CD4-positive, alpha-beta T cell treated with Interleukin-4 for 4 hours (primary cell): ENCODE measurements around the gene DCANP1.
"Not testable (repeated sequence)": the region's sequence is repeated elsewhere in the genome, so short reads cannot be mapped to it uniquely, and the experiment has no call there.

Experiments used
- DNase-seq: peaks from one replicate; pipeline ENCODE4 v3.0.0-alpha.2; 2020

DCANP1 gene, protein sequence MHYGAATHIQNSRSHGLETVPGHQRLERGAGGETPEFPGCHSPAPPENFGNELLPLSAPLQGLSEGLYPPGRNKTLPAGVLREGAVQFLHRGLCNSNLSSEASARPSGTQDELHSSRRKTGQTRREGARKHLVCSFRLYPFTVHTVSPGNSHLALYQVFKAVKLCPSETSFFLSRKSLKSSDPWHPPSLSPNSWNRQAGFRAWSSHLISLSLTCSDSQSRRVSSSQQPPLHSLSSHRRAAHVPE

DNA sequence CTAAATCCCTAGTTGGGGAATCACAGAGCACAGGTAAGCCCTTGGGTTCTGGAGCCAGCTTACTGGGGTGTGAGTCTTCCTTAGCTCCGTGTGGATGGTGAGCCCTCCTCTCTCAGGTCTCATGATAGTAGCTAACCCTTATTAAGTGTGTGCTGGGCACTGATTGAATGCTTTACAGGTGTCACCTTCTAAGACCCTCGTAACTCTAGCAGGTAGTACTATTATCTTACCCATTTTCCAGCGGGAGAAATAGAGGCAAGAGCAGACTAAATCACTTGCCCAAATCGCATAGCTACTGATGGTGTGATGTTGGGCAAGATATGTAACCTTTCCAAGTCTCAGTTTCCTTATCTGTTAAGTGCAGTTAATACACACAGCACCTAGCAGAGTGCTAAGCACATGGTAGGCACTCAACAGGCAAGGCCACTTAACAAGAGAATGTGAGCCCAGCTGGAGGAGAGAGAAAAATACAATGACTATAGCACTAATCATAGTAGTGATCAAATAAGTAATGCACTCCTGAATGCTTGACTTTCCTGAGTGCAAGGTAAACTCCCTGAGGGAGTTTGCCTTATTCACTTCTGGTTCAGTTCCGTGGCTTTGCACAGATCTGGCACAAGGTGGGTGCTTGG is at the start of gene DCANP1:
Gene DCANP1, minus strand, starts transcription at position 51 of the 632 bp plus-strand sequence. CDS start 240 bp downstream, outside the sequence.
- no peak for DNase-seq

DNA sequence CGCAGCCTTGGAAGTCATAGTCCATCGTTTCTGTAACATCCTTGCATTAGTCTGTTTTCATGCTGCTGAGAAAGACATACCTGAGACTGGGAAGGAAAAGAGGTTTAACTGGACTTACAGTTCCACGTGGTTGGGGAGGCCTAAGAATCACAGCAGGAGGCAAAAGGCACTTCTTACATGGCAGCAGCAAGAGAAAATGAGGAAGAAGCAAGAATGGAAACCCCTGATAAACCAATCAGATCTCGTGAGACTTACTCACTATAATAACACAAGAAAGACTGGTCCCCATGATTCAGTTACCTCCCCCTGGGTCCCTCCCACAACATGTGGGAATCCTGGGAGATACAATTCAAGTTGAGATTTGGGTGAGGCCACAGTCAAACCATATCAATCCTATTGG is 48.4 kb upstream of the DCANP1 start:
- not testable (repeated sequence) for DNase-seq

DNA sequence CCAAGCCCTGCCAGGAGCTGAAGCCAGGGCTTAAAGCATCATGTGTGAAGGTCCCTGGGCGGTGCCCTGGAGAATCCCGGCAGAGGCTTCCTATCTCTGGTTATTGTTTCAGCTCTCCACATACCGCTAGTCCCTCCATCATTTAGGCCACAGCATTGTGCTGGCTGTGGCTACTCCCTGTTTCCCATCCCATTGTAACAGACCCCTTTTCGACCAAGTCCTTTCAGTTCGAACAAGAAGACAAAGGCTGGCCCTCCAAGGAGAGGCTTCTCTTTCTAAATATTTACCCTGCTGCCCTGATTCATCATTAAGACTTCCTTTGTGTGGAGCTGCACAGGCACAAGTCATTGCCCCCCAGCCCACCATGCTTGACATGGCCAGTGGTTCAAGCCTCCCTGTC is 47.0 kb upstream of the DCANP1 start:
- DNase-seq: no peak

- no peak for DNase-seq
Measured at GRCh38 chr5:135493406-135494180, 46.4 kb upstream of the DCANP1 start.

GRCh38 chr5:135492319-135492626 is 45.1 kb upstream of the DCANP1 start:
- no peak for DNase-seq

- DNase-seq: no peak
Measured at GRCh38 chr5:135491552-135492318, 44.6 kb upstream of the DCANP1 start.

GRCh38 chr5:135491038-135491551 is 43.9 kb upstream of the DCANP1 start:
- DNase-seq: no peak

DNA sequence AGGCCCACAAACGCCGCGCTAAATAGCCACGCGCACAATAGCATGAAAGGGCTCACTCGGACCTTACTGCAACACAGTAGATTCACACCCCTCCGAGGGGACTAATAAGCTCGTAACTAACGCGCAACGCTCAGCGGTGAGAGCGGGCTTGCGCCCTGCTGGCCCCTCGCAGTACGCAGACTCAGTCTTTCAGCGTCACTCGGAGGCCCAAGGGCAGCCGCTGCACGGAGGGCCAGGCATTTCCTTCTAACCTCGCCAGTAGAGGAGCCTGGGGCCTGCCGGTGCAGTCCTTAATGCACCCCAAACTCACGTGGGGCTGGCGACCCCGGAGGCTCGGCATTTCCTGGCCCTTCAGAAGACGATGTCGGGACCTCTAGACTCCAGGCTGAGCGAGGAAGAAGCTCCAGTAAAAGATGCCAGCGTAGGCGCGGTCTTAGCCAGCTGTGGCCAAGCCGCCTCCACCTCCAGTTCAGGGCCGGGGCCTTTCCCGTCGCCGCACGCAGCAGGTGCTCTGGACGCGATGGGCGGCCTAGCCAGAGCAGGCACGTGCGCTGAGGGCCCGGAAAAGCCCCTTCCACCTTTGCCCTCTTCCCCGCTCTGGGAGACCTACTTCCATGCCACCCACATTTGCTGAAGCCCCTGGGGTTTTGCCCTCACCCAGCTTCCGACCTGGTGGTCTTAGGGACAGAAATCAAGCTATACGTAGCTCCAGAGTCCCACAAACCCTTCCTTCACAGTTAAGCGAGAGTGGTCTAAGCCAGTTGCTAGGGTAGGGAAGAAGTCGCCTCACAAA is 43.3 kb upstream of the DCANP1 start:
- no peak for DNase-seq

DNA sequence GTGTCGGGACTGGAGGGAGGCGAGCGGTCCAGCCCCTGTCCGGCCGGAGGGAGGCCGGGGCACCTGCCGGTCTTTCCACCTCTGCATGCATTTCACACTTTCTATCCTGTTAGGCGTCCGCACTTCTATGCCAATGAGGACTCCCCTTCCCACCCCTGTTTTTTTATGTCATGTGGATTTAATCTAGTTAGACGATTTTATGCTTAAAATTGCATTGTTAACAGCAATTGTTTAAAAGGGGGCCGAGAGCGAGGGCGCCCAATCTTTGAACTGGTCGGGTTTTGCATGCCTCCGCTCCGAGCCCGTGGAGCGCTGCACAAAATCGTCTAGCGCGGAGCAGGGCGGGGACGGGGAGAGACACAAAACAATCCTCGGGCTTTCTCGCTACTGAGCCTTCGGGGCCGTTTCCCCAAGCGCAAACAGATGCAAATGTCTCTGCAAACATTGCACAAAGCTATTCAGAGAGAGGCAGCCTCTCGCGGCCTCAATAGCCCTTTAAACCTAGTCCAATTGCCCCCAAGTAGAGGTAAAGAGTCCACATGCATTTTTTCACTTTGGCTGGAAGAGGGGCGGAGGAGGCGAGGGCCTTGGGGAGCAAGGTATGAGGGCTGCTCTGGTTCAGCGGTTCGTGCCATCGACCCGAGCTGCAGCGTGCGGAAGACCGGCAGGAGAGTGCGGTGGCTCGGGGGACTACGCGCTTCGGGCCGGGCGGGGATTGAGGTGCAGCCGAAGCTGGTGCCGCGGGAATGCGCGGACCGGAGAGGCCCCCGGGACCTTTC is 42.5 kb upstream of the DCANP1 start:
- DNase-seq: no peak

GRCh38 chr5:135488727-135489465 is 41.7 kb upstream of the DCANP1 start:
- no peak for DNase-seq

- DNase-seq: no peak
Measured at GRCh38 chr5:135487839-135488514, 40.8 kb upstream of the DCANP1 start.

- no peak for DNase-seq
Measured at GRCh38 chr5:135487037-135487395, 39.9 kb upstream of the DCANP1 start.

DNA sequence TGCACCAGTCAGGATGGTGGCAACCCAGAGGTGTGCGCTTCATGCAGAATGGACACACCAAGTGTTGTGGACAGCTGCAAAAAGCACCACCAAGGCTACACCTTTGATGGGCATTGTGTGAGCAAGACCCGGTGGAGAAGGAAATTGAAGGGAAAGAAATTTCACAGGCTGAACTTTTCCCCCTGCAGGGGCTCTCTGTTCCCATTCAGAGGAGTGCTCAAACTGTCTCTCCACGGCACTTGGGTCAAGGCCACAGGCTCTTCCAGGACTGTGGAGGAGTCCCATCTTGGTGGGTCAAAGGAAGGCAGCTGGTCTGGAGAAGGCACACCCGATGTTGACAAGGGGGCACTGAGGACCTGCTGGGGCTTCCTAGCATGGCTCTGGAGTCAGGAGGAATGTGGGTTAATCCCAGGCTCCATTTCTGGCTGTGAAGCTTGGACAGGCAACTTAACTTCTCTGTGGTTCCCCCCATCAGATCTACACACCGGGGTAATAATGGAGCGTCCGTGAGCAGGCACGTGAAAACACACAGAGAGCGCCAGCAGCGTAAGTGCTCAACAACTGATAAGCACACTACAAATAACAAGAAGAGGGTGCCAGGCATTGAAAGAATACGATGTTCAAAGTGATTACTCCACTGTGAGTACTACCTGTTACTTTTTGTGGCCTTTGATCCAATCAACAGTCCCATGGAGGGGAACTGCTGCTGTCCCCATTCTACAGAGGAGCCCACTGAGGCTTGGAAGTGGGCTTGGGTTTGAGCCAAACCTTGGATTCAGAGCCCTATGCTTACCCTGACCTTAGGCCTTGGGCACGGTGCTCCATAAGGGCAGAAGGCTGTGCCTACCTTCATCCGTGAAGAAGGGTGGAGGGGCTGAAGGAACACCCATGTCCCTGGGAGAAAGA is 39.2 kb upstream of the DCANP1 start:
- no peak for DNase-seq

DNA sequence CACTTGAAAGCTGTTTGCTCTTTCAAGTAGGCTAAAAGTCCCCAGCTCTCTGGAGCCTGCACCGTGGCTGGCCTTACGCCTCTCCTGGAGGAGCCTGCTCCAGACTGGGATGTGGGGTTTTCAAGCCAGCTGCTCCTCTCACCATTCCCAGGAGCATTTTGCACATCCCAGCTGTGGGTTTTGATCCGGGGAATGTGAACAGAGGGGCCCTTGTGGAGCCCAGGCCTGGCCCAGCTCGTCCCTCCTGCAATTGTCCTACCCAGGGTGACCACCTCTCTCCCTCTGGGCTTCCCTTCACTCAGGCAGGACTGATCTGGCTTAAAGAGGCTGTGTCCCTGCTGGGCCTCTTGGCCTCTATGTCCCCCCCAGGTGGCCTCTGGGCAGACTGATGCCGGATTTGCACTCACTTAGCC is 37.5 kb upstream of the DCANP1 start:
- DNase-seq: no peak

DNA sequence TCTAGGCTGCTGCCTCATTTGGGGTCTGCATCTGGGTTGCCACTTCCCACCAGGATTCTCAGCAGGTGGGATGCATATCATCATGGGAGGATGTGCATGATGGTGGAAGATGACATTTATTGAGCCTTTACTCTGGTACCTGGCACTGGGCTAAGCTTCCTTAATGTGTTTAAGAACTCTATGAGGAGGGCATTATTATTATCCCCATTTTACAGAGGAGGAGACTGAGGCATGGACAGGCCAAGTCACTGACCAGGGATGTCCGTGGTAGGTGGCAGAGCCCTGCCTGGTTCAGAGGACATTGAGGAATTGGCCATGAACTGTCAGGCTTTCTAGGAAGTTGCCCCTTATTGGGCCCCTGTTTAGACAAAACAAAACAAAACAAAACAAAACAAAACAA is 36.1 kb upstream of the DCANP1 start:
- no peak for DNase-seq

DNA sequence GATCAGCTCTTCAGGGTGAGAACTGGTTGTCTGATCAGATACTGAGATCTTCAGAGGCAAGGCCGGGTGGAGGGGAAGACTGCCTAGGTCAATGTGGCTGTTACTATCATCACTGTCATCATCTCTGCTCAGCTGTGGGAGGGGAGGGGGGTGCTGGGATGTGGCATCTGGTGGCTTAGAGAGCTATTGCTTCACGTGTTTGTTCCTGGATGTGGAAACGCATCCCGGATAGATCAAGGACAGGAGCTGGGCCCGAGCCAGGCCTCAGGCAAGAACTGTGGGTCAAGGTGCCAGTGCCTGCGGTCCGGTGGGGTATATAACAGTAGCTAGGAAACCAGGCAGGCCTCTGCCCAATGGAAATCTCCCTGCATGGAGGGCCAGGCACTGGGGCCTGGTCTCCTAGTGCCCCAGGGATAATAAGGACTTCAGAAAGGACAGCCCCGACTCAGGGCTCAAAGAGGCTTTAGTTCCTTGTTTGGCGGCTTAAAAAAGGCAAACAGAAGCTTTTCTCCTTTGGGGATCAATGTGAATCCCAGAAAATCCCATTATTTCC is 35.3 kb upstream of the DCANP1 start:
- no peak for DNase-seq

DNA sequence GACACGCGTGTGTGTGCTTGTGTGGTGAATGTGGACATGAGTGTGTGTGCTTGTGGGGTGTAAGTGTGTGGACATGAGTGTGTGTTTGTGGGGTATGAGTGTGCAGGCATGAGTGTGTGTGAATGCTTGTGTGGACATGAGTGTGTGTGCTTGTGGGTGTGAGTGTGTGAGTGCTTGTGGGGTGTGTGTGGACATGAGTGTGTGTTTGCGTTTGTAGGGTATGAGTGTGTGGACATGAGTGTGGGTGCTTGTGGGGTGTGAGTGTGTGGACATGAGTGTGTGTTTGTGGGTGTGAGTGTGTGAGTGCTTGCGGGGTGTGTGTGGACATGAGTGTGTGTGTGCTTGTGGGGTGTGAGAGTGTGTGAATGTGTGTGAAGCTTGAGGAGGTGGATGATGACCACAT is 34.8 kb upstream of the DCANP1 start:
- no peak for DNase-seq

GRCh38 chr5:135481387-135481786 is 34.2 kb upstream of the DCANP1 start:
- no peak for DNase-seq

GRCh38 chr5:135480511-135480910 is 33.4 kb upstream of the DCANP1 start:
- no peak for DNase-seq
